K562 (cell line): ENCODE results near the gene SRPRA. TPM values are rescaled to one million over a fixed set of nuclear protein-coding genes. Genes with fewer than 3 reads are reported as not detected.

Experiments used
- BRCA1 ChIP-seq, 2 experiments: fragments of 450-650 bp in 1 of 2; sonication (generic) in 1 of 2; formaldehyde crosslinking in 1 of 2; IDR thresholded peaks; 2 replicates each; pipeline versions ENCODE4 v1.5.0 to v1.6.1; 2017 to 2020; ENCODE audit warnings: mild to moderate bottlenecking in 1 of 2, missing genetic modification reagents in 1 of 2
- CBX5 ChIP-seq: IDR thresholded peaks from 2 replicates; pipeline ENCODE4 v1.6.1; 2014; ENCODE audit warnings: low read depth, borderline replicate concordance
- LCOR ChIP-seq: sonication (generic); formaldehyde crosslinking; IDR thresholded peaks from 2 replicates; pipeline ENCODE4 v1.8.0; 2022; ENCODE audit warnings: mild to moderate bottlenecking, missing genetic modification reagents
- RFX7 ChIP-seq: fragments of 250-450 bp; sonication (Bioruptor Pico); IDR thresholded peaks from 2 replicates; pipeline ENCODE4 v1.5.1; 2021; ENCODE audit warnings: mild to moderate bottlenecking
- SUPT5H ChIP-seq: fragments of 450-650 bp; IDR thresholded peaks from 2 replicates; pipeline ENCODE4 v1.6.1; 2016
- TBP ChIP-seq: optimal IDR thresholded peaks from 2 replicates; pipeline ENCODE3; 2011; ENCODE audit warnings: low read depth, low read length, improper control_type of control experiment
- ZNF282 ChIP-seq: sonication (generic); formaldehyde crosslinking; IDR thresholded peaks from 2 replicates; pipeline ENCODE4 v1.8.1; 2023; ENCODE audit warnings: missing genetic modification reagents
- polyA plus RNA-seq, 8 experiments: library from polyadenylated mRNA; depleted of rRNA in 4 of 8; stranded (reverse) in 5 of 8; unstranded in 3 of 8; fragments of >200 nt; fragmentation: Nextera tagmentation in 2 of 8; fragmentation: Illumina TruSeq in 1 of 8; extraction: Ambion mirVana in 2 of 8; extraction: Trizol in 1 of 8; gene quantifications; 2 replicates each; pipeline versions ENCODE4 v1.2.1 to v1.2.3, GENCODE V29; 2011 to 2014; ENCODE audit warnings: inconsistent platforms in 1 of 8, missing spikeins in 1 of 8
- total RNA-seq, 7 experiments: library from RNA; depleted of rRNA in 6 of 7; stranded (reverse); fragments of >200 nt in 6 of 7; fragmentation: Illumina TruSeq in 2 of 7; extraction: Trizol in 2 of 7; gene quantifications; 2 replicates each; pipeline versions ENCODE4 v1.2.1 to v1.2.3, GENCODE V29; 2011 to 2021; ENCODE audit warnings: low replicate concordance in 1 of 7
- TF ChIP-seq, protein P1 (sequence below): fragments of 450-650 bp; IDR thresholded peaks from 2 replicates; pipeline ENCODE4 v1.6.1; 2016; ENCODE audit warnings: mild to moderate bottlenecking, moderate library complexity
- TF ChIP-seq, protein P2 (sequence below): sonication (generic); formaldehyde crosslinking; IDR thresholded peaks from 2 replicates; pipeline ENCODE4 v1.8.0; 2022; ENCODE audit warnings: mild to moderate bottlenecking, missing genetic modification reagents

The SRPRA gene
- total and polyA plus RNA-seq, 9 of the 15 experiments (the other 6 are each of a cell fraction or from before 2014, with no cell fraction given), result 33.5 to 124 (median 80.0) TPM

DNA sequence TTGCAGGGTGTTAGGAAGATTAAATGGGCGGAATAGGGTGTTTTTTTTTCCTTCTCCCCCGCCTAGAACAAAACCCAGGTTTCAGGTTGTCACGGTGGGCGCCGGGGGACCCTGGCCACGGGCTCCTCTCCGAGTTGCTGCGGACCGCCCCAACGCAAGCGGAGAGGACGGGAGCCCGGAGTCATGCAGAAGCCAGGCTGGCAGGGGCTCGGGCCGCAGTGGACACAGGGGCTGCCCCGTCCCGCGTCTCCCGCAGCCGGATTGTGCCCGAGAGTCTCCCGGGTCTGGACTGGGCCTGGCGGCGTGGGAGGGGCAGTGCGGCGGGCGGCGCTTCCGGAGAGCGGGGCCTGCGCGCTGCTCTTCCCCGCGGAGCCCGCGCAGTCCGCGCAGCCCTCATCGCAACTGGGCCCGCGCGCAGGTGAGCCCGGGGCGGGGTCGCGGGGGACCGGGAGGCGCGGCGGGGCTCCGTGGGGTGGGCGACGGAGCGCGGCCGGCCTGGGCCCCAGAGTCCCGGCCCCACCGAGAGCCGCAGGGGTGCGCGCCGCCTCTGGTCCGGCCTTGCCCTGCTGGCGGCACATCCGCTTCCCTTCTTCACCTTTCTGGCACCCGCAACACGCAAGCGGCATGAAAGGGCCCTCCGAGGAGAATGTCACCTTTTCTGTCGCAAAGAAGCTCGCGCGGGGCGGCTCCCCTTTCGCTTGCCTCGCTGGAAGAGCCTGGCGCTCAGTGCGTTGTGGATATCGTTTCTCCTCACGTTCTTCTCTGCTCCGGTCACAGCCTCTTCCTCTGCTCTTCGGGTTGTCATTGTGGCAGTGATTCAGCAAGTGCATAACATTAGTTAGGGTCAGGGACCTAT is 14.3 kb upstream of the SRPRA start, which contains the start of gene TIRAP (continued):
- TF ChIP-seq, protein P1, sequence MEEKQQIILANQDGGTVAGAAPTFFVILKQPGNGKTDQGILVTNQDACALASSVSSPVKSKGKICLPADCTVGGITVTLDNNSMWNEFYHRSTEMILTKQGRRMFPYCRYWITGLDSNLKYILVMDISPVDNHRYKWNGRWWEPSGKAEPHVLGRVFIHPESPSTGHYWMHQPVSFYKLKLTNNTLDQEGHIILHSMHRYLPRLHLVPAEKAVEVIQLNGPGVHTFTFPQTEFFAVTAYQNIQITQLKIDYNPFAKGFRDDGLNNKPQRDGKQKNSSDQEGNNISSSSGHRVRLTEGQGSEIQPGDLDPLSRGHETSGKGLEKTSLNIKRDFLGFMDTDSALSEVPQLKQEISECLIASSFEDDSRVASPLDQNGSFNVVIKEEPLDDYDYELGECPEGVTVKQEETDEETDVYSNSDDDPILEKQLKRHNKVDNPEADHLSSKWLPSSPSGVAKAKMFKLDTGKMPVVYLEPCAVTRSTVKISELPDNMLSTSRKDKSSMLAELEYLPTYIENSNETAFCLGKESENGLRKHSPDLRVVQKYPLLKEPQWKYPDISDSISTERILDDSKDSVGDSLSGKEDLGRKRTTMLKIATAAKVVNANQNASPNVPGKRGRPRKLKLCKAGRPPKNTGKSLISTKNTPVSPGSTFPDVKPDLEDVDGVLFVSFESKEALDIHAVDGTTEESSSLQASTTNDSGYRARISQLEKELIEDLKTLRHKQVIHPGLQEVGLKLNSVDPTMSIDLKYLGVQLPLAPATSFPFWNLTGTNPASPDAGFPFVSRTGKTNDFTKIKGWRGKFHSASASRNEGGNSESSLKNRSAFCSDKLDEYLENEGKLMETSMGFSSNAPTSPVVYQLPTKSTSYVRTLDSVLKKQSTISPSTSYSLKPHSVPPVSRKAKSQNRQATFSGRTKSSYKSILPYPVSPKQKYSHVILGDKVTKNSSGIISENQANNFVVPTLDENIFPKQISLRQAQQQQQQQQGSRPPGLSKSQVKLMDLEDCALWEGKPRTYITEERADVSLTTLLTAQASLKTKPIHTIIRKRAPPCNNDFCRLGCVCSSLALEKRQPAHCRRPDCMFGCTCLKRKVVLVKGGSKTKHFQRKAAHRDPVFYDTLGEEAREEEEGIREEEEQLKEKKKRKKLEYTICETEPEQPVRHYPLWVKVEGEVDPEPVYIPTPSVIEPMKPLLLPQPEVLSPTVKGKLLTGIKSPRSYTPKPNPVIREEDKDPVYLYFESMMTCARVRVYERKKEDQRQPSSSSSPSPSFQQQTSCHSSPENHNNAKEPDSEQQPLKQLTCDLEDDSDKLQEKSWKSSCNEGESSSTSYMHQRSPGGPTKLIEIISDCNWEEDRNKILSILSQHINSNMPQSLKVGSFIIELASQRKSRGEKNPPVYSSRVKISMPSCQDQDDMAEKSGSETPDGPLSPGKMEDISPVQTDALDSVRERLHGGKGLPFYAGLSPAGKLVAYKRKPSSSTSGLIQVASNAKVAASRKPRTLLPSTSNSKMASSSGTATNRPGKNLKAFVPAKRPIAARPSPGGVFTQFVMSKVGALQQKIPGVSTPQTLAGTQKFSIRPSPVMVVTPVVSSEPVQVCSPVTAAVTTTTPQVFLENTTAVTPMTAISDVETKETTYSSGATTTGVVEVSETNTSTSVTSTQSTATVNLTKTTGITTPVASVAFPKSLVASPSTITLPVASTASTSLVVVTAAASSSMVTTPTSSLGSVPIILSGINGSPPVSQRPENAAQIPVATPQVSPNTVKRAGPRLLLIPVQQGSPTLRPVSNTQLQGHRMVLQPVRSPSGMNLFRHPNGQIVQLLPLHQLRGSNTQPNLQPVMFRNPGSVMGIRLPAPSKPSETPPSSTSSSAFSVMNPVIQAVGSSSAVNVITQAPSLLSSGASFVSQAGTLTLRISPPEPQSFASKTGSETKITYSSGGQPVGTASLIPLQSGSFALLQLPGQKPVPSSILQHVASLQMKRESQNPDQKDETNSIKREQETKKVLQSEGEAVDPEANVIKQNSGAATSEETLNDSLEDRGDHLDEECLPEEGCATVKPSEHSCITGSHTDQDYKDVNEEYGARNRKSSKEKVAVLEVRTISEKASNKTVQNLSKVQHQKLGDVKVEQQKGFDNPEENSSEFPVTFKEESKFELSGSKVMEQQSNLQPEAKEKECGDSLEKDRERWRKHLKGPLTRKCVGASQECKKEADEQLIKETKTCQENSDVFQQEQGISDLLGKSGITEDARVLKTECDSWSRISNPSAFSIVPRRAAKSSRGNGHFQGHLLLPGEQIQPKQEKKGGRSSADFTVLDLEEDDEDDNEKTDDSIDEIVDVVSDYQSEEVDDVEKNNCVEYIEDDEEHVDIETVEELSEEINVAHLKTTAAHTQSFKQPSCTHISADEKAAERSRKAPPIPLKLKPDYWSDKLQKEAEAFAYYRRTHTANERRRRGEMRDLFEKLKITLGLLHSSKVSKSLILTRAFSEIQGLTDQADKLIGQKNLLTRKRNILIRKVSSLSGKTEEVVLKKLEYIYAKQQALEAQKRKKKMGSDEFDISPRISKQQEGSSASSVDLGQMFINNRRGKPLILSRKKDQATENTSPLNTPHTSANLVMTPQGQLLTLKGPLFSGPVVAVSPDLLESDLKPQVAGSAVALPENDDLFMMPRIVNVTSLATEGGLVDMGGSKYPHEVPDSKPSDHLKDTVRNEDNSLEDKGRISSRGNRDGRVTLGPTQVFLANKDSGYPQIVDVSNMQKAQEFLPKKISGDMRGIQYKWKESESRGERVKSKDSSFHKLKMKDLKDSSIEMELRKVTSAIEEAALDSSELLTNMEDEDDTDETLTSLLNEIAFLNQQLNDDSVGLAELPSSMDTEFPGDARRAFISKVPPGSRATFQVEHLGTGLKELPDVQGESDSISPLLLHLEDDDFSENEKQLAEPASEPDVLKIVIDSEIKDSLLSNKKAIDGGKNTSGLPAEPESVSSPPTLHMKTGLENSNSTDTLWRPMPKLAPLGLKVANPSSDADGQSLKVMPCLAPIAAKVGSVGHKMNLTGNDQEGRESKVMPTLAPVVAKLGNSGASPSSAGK, result peak; percentile 51; the same call in 1 of the 2 replicates
- peak; percentile 23 for TF ChIP-seq TBP
- no peak for TF ChIP-seq RFX7
- no peak for TF ChIP-seq BRCA1 (IDR thresholded peaks at IDR 0.05)
- TF ChIP-seq BRCA1 (CRISPR knock-in tag; IDR thresholded peaks at IDR 0.05), result no peak
- peak; percentile 25; the same call in 1 of the 2 replicates for TF ChIP-seq SUPT5H
- TF ChIP-seq CBX5, result no peak
- TF ChIP-seq, protein P2, sequence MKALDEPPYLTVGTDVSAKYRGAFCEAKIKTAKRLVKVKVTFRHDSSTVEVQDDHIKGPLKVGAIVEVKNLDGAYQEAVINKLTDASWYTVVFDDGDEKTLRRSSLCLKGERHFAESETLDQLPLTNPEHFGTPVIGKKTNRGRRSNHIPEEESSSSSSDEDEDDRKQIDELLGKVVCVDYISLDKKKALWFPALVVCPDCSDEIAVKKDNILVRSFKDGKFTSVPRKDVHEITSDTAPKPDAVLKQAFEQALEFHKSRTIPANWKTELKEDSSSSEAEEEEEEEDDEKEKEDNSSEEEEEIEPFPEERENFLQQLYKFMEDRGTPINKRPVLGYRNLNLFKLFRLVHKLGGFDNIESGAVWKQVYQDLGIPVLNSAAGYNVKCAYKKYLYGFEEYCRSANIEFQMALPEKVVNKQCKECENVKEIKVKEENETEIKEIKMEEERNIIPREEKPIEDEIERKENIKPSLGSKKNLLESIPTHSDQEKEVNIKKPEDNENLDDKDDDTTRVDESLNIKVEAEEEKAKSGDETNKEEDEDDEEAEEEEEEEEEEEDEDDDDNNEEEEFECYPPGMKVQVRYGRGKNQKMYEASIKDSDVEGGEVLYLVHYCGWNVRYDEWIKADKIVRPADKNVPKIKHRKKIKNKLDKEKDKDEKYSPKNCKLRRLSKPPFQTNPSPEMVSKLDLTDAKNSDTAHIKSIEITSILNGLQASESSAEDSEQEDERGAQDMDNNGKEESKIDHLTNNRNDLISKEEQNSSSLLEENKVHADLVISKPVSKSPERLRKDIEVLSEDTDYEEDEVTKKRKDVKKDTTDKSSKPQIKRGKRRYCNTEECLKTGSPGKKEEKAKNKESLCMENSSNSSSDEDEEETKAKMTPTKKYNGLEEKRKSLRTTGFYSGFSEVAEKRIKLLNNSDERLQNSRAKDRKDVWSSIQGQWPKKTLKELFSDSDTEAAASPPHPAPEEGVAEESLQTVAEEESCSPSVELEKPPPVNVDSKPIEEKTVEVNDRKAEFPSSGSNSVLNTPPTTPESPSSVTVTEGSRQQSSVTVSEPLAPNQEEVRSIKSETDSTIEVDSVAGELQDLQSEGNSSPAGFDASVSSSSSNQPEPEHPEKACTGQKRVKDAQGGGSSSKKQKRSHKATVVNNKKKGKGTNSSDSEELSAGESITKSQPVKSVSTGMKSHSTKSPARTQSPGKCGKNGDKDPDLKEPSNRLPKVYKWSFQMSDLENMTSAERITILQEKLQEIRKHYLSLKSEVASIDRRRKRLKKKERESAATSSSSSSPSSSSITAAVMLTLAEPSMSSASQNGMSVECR (CRISPR knock-in tag), result no peak
- no peak for TF ChIP-seq LCOR (CRISPR knock-in tag)
- no peak for TF ChIP-seq ZNF282 (CRISPR knock-in tag)
